B cell (primary cell): ENCODE results near the gene KCNQ2. TPM values are rescaled to one million over a fixed set of nuclear protein-coding genes. Genes with fewer than 3 reads are reported as not detected.

Source experiments
- ATAC-seq: fragments of 200-7000 bp; cut with Tn5 transposase; one replicate; pipeline ENCODE4 v1.10.0; 2021; ENCODE audit warnings: low read depth, mild to moderate bottlenecking, moderate number of reproducible peaks, moderate library complexity
- CTCF ChIA-PET: fragments of 350-600 bp; sonication (Branson Sonifier 250); formaldehyde crosslinking; loops from one replicate; lab custom pipeline; 2021; ENCODE audit warnings: antibody characterized with exemption, inconsistent platforms; lab: Charles Lee
- POLR2A ChIA-PET: fragments of 350-600 bp; sonication (Branson Sonifier 250); formaldehyde crosslinking; loops from one replicate; lab custom pipeline; 2021; ENCODE audit warnings: antibody characterized with exemption; lab: Charles Lee
- DNase-seq: peaks from one replicate; pipeline ENCODE4 v3.0.0; 2013
- H2AFZ ChIP-seq: 2 replicates; pipeline ENCODE4 v1.6.1; 2012; ENCODE audit warnings: mild to moderate bottlenecking, low read depth, low read length; ENCODE audit not compliant: insufficient read depth, poor library complexity, severe bottlenecking
- H3K27ac ChIP-seq, 2 donors: 1 replicate in 1 of 2; 2 replicates in 1 of 2; pipeline ENCODE4 v1.5.1; 2012 to 2013; ENCODE audit warnings: low read length in 2 of 2, mild to moderate bottlenecking in 2 of 2, moderate library complexity in 1 of 2
- H3K27me3 ChIP-seq, 4 experiments: fragments of 200-600 bp in 1 of 4; sonication (generic) in 1 of 4; replicated peaks in 1 of 4; 1 replicate in 2 of 4; 2 replicates in 2 of 4; pipeline versions ENCODE4 v1.6.1 to v1.7.0; 2013 to 2016; ENCODE audit warnings: low read length in 3 of 4, mild to moderate bottlenecking in 2 of 4, mixed read lengths in 1 of 4, moderate library complexity in 1 of 4; ENCODE audit not compliant: insufficient read depth in 4 of 4, control insufficient read depth in 3 of 4; ENCODE audit errors: control extremely low read depth in 1 of 4
- H3K36me3 ChIP-seq, 2 experiments: replicated peaks in 1 of 2; 1 replicate in 1 of 2; 2 replicates in 1 of 2; pipeline versions ENCODE4 v1.6.1 to v1.7.1; 2013; ENCODE audit warnings: low read length in 1 of 2; ENCODE audit not compliant: insufficient read depth in 2 of 2, control insufficient read depth in 1 of 2; ENCODE audit errors: control extremely low read depth in 1 of 2, extremely low read depth in 1 of 2
- H3K4me1 ChIP-seq, 2 donors: fragments of 200-600 bp in 1 of 2; sonication (generic) in 1 of 2; 1 replicate in 1 of 2; 2 replicates in 1 of 2; pipeline versions ENCODE4 v1.5.1 to v1.6.1; 2013 to 2017; ENCODE audit warnings: low read length in 2 of 2; ENCODE audit not compliant: control insufficient read depth in 2 of 2, insufficient read depth in 2 of 2
- H3K4me2 ChIP-seq: replicated peaks from 2 replicates; pipeline ENCODE3; 2012; ENCODE audit warnings: mild to moderate bottlenecking, low read depth, low read length; ENCODE audit not compliant: poor library complexity, severe bottlenecking
- H3K4me3 ChIP-seq, 5 experiments: fragments of 200-600 bp in 1 of 5; sonication (generic) in 1 of 5; 1 replicate in 3 of 5; 2 replicates in 2 of 5; pipeline versions ENCODE4 v1.5.1 to v1.7.0; 2011 to 2016; ENCODE audit warnings: low read length in 4 of 5, mild to moderate bottlenecking in 4 of 5, low read depth in 2 of 5, control low read depth in 1 of 5, moderate library complexity in 1 of 5; ENCODE audit not compliant: insufficient read depth in 1 of 5; ENCODE audit errors: control extremely low read depth in 1 of 5, extremely low read depth in 1 of 5
- H3K79me2 ChIP-seq: fragments of 200-600 bp; sonication (generic); one replicate; pipeline ENCODE4 v1.6.0; 2016; ENCODE audit warnings: low read length; ENCODE audit not compliant: control insufficient read depth, insufficient read depth
- H3K9ac ChIP-seq: fragments of 200-600 bp; sonication (generic); 2 replicates; pipeline ENCODE4 v1.6.1; 2017; ENCODE audit warnings: mild to moderate bottlenecking, low read length, moderate library complexity
- H3K9me3 ChIP-seq, 3 donors: one replicate each; pipeline versions ENCODE4 v1.6.1 to v1.7.1; 2013; ENCODE audit warnings: low read length in 2 of 3; ENCODE audit not compliant: control insufficient read depth in 2 of 3, insufficient read depth in 1 of 3; ENCODE audit errors: control extremely low read depth in 1 of 3
- H4K20me1 ChIP-seq: 2 replicates; pipeline ENCODE4 v1.6.0; 2012; ENCODE audit warnings: mild to moderate bottlenecking, low read length; ENCODE audit not compliant: insufficient read depth, control insufficient read depth, poor library complexity, severe bottlenecking
- H3K27ac Mint-ChIP-seq: one replicate; pipeline ENCODE4 v1.8.0; 2021; ENCODE audit warnings: mixed read lengths
- H3K27me3 Mint-ChIP-seq: one replicate; pipeline ENCODE4 v1.8.0; 2021; ENCODE audit warnings: mixed read lengths
- H3K4me1 Mint-ChIP-seq: one replicate; pipeline ENCODE4 v1.8.0; 2021; ENCODE audit warnings: mixed read lengths
- H3K4me3 Mint-ChIP-seq: one replicate; pipeline ENCODE4 v1.8.0; 2021; ENCODE audit warnings: mixed read lengths
- H3K9me3 Mint-ChIP-seq: one replicate; pipeline ENCODE4 v1.8.0; 2022; ENCODE audit warnings: mixed read lengths; ENCODE audit not compliant: insufficient read depth
- EZH2 ChIP-seq: IDR thresholded peaks from 2 replicates; pipeline ENCODE4 v1.6.1; 2012; ENCODE audit warnings: borderline replicate concordance, low read depth, mild to moderate bottlenecking, moderate library complexity, low read length; ENCODE audit not compliant: insufficient read depth, poor library complexity, severe bottlenecking
- WGBS: methylation state at CpG from one replicate; pipeline ENCODE4 v1.1.5; 2013; ENCODE audit warnings: missing lambda C conversion rate; ENCODE audit not compliant: insufficient coverage; 5-methylcytosine and 5-hydroxymethylcytosine counted together
- intact Hi-C: fragments of 100-400 bp; cut with micrococcal nuclease; formaldehyde crosslinking; loops from one replicate; pipeline ENCODE4 v1.10.0; 2022
- polyA plus RNA-seq: library from polyadenylated mRNA; depleted of rRNA; stranded (reverse); fragments of >200 nt; gene quantifications from 2 replicates; pipeline ENCODE4 v1.2.3, GENCODE V29; 2012
- total RNA-seq, 2 donors: library from RNA; stranded (reverse); fragments of 120-200 nt in 1 of 2; gene quantifications; 1 replicate in 1 of 2; 2 replicates in 1 of 2; pipeline versions ENCODE4 v1.2.3 to v1.2.4, GENCODE V29; 2013 to 2022
- TF ChIP-seq, protein P1 (sequence below): fragments of 200-600 bp; IDR thresholded peaks from one replicate; pipeline ENCODE4 v1.8.0; 2022; ENCODE audit warnings: antibody characterized with exemption, mild to moderate bottlenecking

The KCNQ2 gene
- total and polyA plus RNA-seq, 2 donors (not counting 1 experiment from before 2014, with no cell fraction given) = 0.12 TPM; not detected in 1

GRCh38 chr20:63500902-63501817 lies 28.7 kb upstream of the KCNQ2 start:
- H3K9me3 Mint-ChIP-seq = peaks cover 2% of the 10 kb centered on the region
- H3K4me2 ChIP-seq = no peak overlapping the region
- no peak for DNase-seq
- H4K20me1 ChIP-seq = no peaks in the 10 kb centered on the region
- no peaks in the 10 kb centered on the region for H3K79me2 ChIP-seq
- no peak for ATAC-seq
- H3K4me1 Mint-ChIP-seq = peaks cover 7% of the 10 kb centered on the region
- H3K4me3 ChIP-seq = no peak overlapping the region
- TF ChIP-seq, protein P1, sequence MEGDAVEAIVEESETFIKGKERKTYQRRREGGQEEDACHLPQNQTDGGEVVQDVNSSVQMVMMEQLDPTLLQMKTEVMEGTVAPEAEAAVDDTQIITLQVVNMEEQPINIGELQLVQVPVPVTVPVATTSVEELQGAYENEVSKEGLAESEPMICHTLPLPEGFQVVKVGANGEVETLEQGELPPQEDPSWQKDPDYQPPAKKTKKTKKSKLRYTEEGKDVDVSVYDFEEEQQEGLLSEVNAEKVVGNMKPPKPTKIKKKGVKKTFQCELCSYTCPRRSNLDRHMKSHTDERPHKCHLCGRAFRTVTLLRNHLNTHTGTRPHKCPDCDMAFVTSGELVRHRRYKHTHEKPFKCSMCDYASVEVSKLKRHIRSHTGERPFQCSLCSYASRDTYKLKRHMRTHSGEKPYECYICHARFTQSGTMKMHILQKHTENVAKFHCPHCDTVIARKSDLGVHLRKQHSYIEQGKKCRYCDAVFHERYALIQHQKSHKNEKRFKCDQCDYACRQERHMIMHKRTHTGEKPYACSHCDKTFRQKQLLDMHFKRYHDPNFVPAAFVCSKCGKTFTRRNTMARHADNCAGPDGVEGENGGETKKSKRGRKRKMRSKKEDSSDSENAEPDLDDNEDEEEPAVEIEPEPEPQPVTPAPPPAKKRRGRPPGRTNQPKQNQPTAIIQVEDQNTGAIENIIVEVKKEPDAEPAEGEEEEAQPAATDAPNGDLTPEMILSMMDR = no peak
- no peak for TF ChIP-seq EZH2
- intact Hi-C loops = no loop called here
- peaks cover 19 to 23% of the 10 kb centered on the region in 2 donors for H3K4me1 ChIP-seq
- no peak overlapping the region for H3K9ac ChIP-seq
- no peak overlapping the region for H2AFZ ChIP-seq
- no peaks in the 10 kb centered on the region for H3K36me3 ChIP-seq
- H3K4me3 Mint-ChIP-seq = peak overlapping the region; percentile 37
- WGBS = 87% methylated on average over 25 of the region's 27 CpGs
- ChIA-PET CTCF (no interaction called here), POLR2A (no interaction called here)
- peaks cover 23% of the 10 kb centered on the region for H3K27me3 Mint-ChIP-seq
- H3K27ac Mint-ChIP-seq = no peak overlapping the region
- no peak overlapping the region for H3K27ac ChIP-seq
- H3K27me3 ChIP-seq = peaks cover 0 to 42% (median 14%) of the 10 kb centered on the region in 4 experiments
- H3K9me3 ChIP-seq = peaks cover 0 to 33% (median 0%) of the 10 kb centered on the region in 3 donors
